HepG2 (cell line): ENCODE results near the gene ADM5. TPM values are rescaled to one million over a fixed set of nuclear protein-coding genes. Genes with fewer than 3 reads are reported as not detected.

Experiments used
- ATAC-seq: fragments of 200-7000 bp; cut with Tn5 transposase; 3 replicates; pipeline ENCODE4 v1.9.1; 2020; ENCODE audit warnings: mild to moderate bottlenecking, moderate library complexity
- BruUV-seq: library from RNA; stranded (reverse); fragments of 400-500 nt; replicated peaks from 2 replicates; lab custom pipeline; 2021; lab: Mats Ljungman, UMichigan
- CTCF ChIA-PET: fragments of 300-600 bp; formaldehyde crosslinking; extraction: SDS; loops from one replicate; lab custom pipeline; 2021; ENCODE audit warnings: low total read pairs, inconsistent platforms, low intra/inter-chr PET ratio; lab: Yijun Ruan, JAX
- POLR2A ChIA-PET: fragments of 350-600 bp; sonication (Branson Sonifier 250); formaldehyde crosslinking; loops from one replicate; lab custom pipeline; 2020; ENCODE audit warnings: antibody characterized with exemption, inconsistent platforms; lab: Yijun Ruan, JAX
- DNase-seq: peaks from one replicate; pipeline ENCODE4 v3.0.0-alpha.2; 2015; ENCODE audit warnings: low spot score
- FAIRE-seq: peaks from 3 replicates; lab custom pipeline; 2011; peaks lifted over from hg19 to GRCh38; lab: Jason Lieb, UNC
- H2AFZ ChIP-seq: one replicate; pipeline ENCODE4 v1.6.1; 2011; ENCODE audit warnings: low read length, inconsistent platforms
- H3K27ac ChIP-seq: fragments of 300-600 bp; 3 replicates; pipeline ENCODE4 v1.8.0; 2011; ENCODE audit warnings: mixed run types, mild to moderate bottlenecking, mixed read lengths, low read length, inconsistent platforms; ENCODE audit not compliant: insufficient read depth; ENCODE audit errors: extremely low read length
- H3K27me3 ChIP-seq, 2 experiments: fragments of 200-600 bp in 1 of 2; 2 replicates in 1 of 2; 3 replicates in 1 of 2; pipeline versions ENCODE4 v1.6.0 to v1.8.0; 2011; ENCODE audit warnings: low read length in 2 of 2, mild to moderate bottlenecking in 2 of 2, moderate library complexity in 2 of 2, inconsistent platforms in 1 of 2; ENCODE audit not compliant: insufficient read depth in 2 of 2, control insufficient read depth in 1 of 2
- H3K36me3 ChIP-seq, 2 experiments: fragments of 200-600 bp in 1 of 2; replicated peaks in 1 of 2; 2 replicates in 1 of 2; 3 replicates in 1 of 2; pipeline versions ENCODE4 v1.5.1 to v1.8.0; 2011; ENCODE audit warnings: low read length in 2 of 2, inconsistent platforms in 1 of 2; ENCODE audit not compliant: insufficient read depth in 2 of 2, control insufficient read depth in 1 of 2
- H3K4me1 ChIP-seq: 2 replicates; pipeline ENCODE4 v1.5.1; 2012; ENCODE audit warnings: low read length, inconsistent platforms; ENCODE audit not compliant: insufficient read depth
- H3K4me2 ChIP-seq: 2 replicates; pipeline ENCODE4 v1.6.0; 2011; ENCODE audit warnings: low read depth, low read length, inconsistent platforms
- H3K4me3 ChIP-seq, 3 experiments: fragments of 200-600 bp in 1 of 3; sonication (generic), shearing (Covaris generic) in 1 of 3; replicated peaks in 1 of 3; 2 replicates each; pipeline ENCODE4 v1.5.1; 2011 to 2016; ENCODE audit warnings: low read length in 3 of 3, inconsistent platforms in 2 of 3, low read depth in 2 of 3, mild to moderate bottlenecking in 2 of 3, control low read depth in 1 of 3, mixed read lengths in 1 of 3; ENCODE audit not compliant: insufficient read depth in 1 of 3
- H3K79me2 ChIP-seq: one replicate; pipeline ENCODE4 v1.6.1; 2011; ENCODE audit warnings: low read length, inconsistent platforms; ENCODE audit not compliant: insufficient read depth
- H3K9ac ChIP-seq: 2 replicates; pipeline ENCODE4 v1.6.0; 2011; ENCODE audit warnings: mild to moderate bottlenecking, low read depth, low read length, inconsistent platforms; ENCODE audit not compliant: insufficient read depth
- H3K9me3 ChIP-seq: 2 replicates; pipeline ENCODE4 v1.5.1; 2012; ENCODE audit warnings: mild to moderate bottlenecking, low read length
- H4K20me1 ChIP-seq: 2 replicates; pipeline ENCODE4 v1.6.0; 2011; ENCODE audit warnings: inconsistent platforms, mild to moderate bottlenecking, low read length, moderate library complexity; ENCODE audit not compliant: insufficient read depth
- CSRNP1 ChIP-seq: sonication (generic); formaldehyde crosslinking; IDR thresholded peaks from 2 replicates; pipeline ENCODE4 v1.8.1; 2023; ENCODE audit warnings: mild to moderate bottlenecking, missing genetic modification reagents
- HES4 ChIP-seq: sonication (generic); formaldehyde crosslinking; IDR thresholded peaks from 2 replicates; pipeline ENCODE4 v1.9.0; 2021; ENCODE audit warnings: mild to moderate bottlenecking, missing genetic modification reagents, borderline replicate concordance
- HNRNPL ChIP-seq: fragments of 200-400 bp; formaldehyde crosslinking; IDR thresholded peaks from 2 replicates; pipeline ENCODE4 v1.6.1; 2017; ENCODE audit warnings: mild to moderate bottlenecking, low read depth, low read length
- TBX3 ChIP-seq: fragments of 450-650 bp; IDR thresholded peaks from 2 replicates; pipeline ENCODE4 v1.6.1; 2017; ENCODE audit warnings: antibody characterized with exemption, mild to moderate bottlenecking, inconsistent platforms, borderline replicate concordance
- ZNF367 ChIP-seq: sonication (generic); formaldehyde crosslinking; IDR thresholded peaks from 2 replicates; pipeline ENCODE4 v1.4.0; 2020; ENCODE audit warnings: missing genetic modification reagents, borderline replicate concordance
- ZSCAN25 ChIP-seq: sonication (generic); formaldehyde crosslinking; IDR thresholded peaks from 2 replicates; pipeline ENCODE4 v1.8.0; 2022; ENCODE audit warnings: mild to moderate bottlenecking, missing genetic modification reagents
- WGBS: methylation state at CpG from one replicate; pipeline ENCODE4 v1.1.6; 2017; ENCODE audit warnings: low lambda C conversion rate; 5-methylcytosine and 5-hydroxymethylcytosine counted together
- in situ Hi-C: cut with HindIII; loops from 2 replicates; pipeline ENCODE4 v1.10.0; 2017; ENCODE audit warnings: low pct_unique_long_range_greater_than_20kb; ENCODE audit not compliant: extremely low pct_ligation_motif_present
- intact Hi-C: fragments of 100-400 bp; cut with micrococcal nuclease; formaldehyde crosslinking; loops from one replicate; pipeline ENCODE4 v1.10.0; 2022; ENCODE audit not compliant: unreplicated experiment
- polyA plus RNA-seq, 8 experiments: library from polyadenylated mRNA; depleted of rRNA in 3 of 8; stranded (reverse) in 7 of 8; unstranded in 1 of 8; fragments of >200 nt; fragmentation: Illumina TruSeq in 4 of 8; extraction: Trizol in 4 of 8; gene quantifications; 2 replicates each; pipeline versions ENCODE4 v1.2.1 to v1.2.3, GENCODE V29; 2011 to 2016; ENCODE audit warnings: low read depth in 4 of 8, missing spikeins in 1 of 8, mixed read lengths in 1 of 8; ENCODE audit not compliant: insufficient read depth in 1 of 8
- total RNA-seq, 5 experiments: library from RNA; depleted of rRNA; stranded (reverse); fragments of >200 nt; fragmentation: Illumina TruSeq; extraction: Trizol; gene quantifications; 2 replicates each; pipeline ENCODE4 v1.2.3, GENCODE V29; 2016; ENCODE audit warnings: low read depth in 1 of 5

Gene ADM5
- total and polyA plus RNA-seq, 2 of the 13 experiments (the other 11 are each of a cell fraction or from before 2014, with no cell fraction given), result 2.7 to 4.1 TPM

- in situ Hi-C loops, result loop anchor here (10.0 kb wide), 1 partner anchor 84 kb away; the partner anchor contains the start of gene PRR12
- CTCF ChIA-PET, result interaction anchor here (1.7 kb wide), 1 partner anchor 109 kb away, joined by 5 read pairs; no protein-coding TSS in a partner anchor
Measured at GRCh38 chr19:49678985-49679770, 10.2 kb upstream of the ADM5 start.

More at GRCh38 chr19:49678985-49679770, 10.2 kb upstream of the ADM5 start:
- DNase-seq, result no peak
- Histone ChIP-seq H3K36me3 (peaks cover 9 to 33% of the 10 kb centered on the region in 2 experiments), H2AFZ (no peak overlapping the region), H4K20me1 (peaks cover 37% of the 10 kb centered on the region), H3K27ac (no peak overlapping the region), H3K9ac (no peak overlapping the region), H3K9me3 (no peaks in the 10 kb centered on the region), H3K27me3 (no peaks in the 10 kb centered on the region), H3K79me2 (peaks cover 42% of the 10 kb centered on the region), H3K4me2 (0 out of 2 replicates have a peak overlapping the region, but pooled peaks have one; percentile 29), H3K4me3 (no peak overlapping the region; a peak in 2 of 6 replicates), H3K4me1 (peaks cover 39% of the 10 kb centered on the region)
- TF ChIP-seq CSRNP1 (CRISPR knock-in tag), result no peak
- no peak for TF ChIP-seq TBX3
- TF ChIP-seq ZSCAN25 (CRISPR knock-in tag), result no peak
- no peak for TF ChIP-seq ZNF367 (CRISPR knock-in tag)
- TF ChIP-seq HES4, result no peak
- TF ChIP-seq HNRNPL, result 0 out of 2 replicates have a peak, but pooled peaks have one; percentile 37
- intact Hi-C loops, result loop anchor here (5.0 kb wide), 1 partner anchor 37 kb away; the partner anchor contains the start of genes RRAS and SCAF1
- BruUV-seq, result no TSS peak
- 80% methylated on average over 9 of the region's 12 CpGs for WGBS
- ATAC-seq, result no peak
- no peak for FAIRE-seq
- POLR2A ChIA-PET, result no interaction called here
